Activated CD4-positive, alpha-beta memory T cell treated with anti-CD3 and anti-CD28 coated beads for 36 hours (primary cell): Measurements from ENCODE around the gene EMSY. TPM values are rescaled to one million over a fixed set of nuclear protein-coding genes. Genes with fewer than 3 reads are reported as not detected.
A peak's percentile ranks its signal among the peaks of the same experiment; 100 is the strongest.
"Not testable (repeated sequence)": the region's sequence is repeated elsewhere in the genome, so short reads cannot be mapped to it uniquely, and the experiment has no call there.

ENCODE experiments used
- CTCF ChIA-PET: fragments of 350-600 bp; sonication (Branson Sonifier 250); formaldehyde crosslinking; loops from one replicate; lab custom pipeline; 2021; ENCODE audit warnings: antibody characterized with exemption, inconsistent platforms; lab: Charles Lee
- POLR2A ChIA-PET: fragments of 350-600 bp; sonication (Branson Sonifier 250); formaldehyde crosslinking; loops from one replicate; lab custom pipeline; 2021; ENCODE audit warnings: antibody characterized with exemption; lab: Charles Lee
- DNase-seq: peaks from one replicate; pipeline ENCODE4 v3.0.0-alpha.2; 2020
- H3K27ac Mint-ChIP-seq: one replicate; pipeline ENCODE4 v1.8.0; 2021; ENCODE audit warnings: mixed read lengths
- H3K27me3 Mint-ChIP-seq: one replicate; pipeline ENCODE4 v1.8.0; 2021; ENCODE audit warnings: mixed read lengths
- H3K36me3 Mint-ChIP-seq: one replicate; pipeline ENCODE4 v1.8.0; 2021; ENCODE audit warnings: mixed read lengths
- H3K4me1 Mint-ChIP-seq: one replicate; pipeline ENCODE4 v1.8.0; 2021; ENCODE audit warnings: low read depth, mixed read lengths
- H3K4me3 Mint-ChIP-seq: one replicate; pipeline ENCODE4 v1.8.0; 2021; ENCODE audit warnings: mild to moderate bottlenecking, mixed read lengths
- H3K9me3 Mint-ChIP-seq: one replicate; pipeline ENCODE4 v1.8.0; 2021; ENCODE audit warnings: mixed read lengths
- intact Hi-C: fragments of 100-400 bp; cut with micrococcal nuclease; formaldehyde crosslinking; loops from one replicate; pipeline ENCODE4 v1.15.1; 2023
- total RNA-seq, 2 experiments: library from RNA; stranded (reverse); gene quantifications; one replicate each; pipeline ENCODE4 v1.2.3, GENCODE V29; 2021

Gene EMSY
- total RNA-seq, 2 experiments from 2014 or later: 23.5 to 25.4 TPM

DNA sequence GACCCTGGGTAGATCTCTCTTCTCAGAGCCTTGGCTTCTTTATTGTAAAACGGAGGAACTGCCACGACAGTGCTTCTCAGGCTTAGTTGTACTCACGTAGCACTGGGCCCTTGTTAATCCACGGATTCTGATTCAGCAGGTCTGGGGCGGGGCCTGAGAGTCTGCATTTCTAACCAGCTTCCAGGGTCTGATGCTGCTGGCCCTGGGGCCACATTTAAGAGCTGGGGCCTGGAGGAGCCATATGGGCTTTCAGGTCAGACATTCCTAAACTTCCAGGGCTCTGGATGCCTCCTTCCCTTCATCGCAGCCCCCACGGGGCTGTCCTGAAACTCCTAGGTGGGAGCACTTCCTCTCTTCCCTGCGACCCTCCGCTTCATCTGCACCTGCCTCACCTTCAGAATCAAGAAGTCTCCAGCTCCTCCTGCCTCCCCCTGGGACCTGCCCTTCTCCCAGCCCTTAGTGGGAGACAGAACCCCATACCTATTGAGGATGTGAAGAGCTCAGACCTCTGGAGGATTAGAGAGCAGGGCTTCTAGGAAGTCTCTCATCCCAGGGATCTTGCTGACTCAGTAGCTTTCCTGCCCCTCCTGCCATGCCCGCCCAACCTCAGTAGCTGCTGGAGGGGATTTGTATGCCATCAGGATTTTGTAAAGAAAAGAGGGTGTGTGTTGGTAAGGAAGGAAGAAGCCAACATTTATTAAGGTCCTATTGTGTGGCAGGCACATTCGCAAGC lies 133.3 kb downstream of the EMSY start:
- DNase-seq: no peak
- Mint-ChIP-seq H3K4me3 (no peak overlapping the region), H3K36me3 (no peaks in the 10 kb centered on the region), H3K9me3 (no peaks in the 10 kb centered on the region), H3K27ac (no peak overlapping the region), H3K27me3 (peaks cover 5% of the 10 kb centered on the region), H3K4me1 (no peaks in the 10 kb centered on the region)
- intact Hi-C loops: no loop called here
- POLR2A ChIA-PET: no interaction called here
- CTCF ChIA-PET: interaction anchor here (1.2 kb wide), 1 partner anchor 21 kb away, joined by 4 read pairs; no protein-coding TSS in a partner anchor

DNA sequence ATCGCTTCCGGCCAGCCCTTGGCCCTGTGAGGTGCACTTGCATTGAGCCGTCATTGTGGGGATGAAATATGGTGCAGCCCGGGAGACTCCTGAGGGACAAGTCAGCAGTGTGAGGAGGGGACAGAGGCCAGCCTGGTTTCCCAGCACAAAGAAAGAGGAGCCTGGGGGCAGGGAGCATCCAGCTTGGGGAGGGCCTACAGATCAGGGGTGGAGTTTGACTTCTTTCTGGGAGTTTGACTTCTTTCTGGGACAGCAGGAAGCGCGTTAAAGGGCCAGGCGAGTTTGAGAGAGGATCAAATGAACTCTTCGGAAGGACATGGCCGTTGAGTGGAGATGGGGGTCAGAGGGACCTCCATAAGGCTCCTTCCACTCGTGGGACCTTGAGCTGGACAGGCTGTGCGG lies 133.8 kb downstream of the EMSY start:
- Mint-ChIP-seq H3K27me3 (peaks cover 5% of the 10 kb centered on the region), H3K4me3 (no peak overlapping the region), H3K36me3 (no peaks in the 10 kb centered on the region), H3K27ac (no peak overlapping the region), H3K9me3 (no peaks in the 10 kb centered on the region), H3K4me1 (no peaks in the 10 kb centered on the region)
- ChIA-PET POLR2A (no interaction called here), CTCF (no interaction called here)
- intact Hi-C loops: no loop called here
- DNase-seq: no peak

DNA sequence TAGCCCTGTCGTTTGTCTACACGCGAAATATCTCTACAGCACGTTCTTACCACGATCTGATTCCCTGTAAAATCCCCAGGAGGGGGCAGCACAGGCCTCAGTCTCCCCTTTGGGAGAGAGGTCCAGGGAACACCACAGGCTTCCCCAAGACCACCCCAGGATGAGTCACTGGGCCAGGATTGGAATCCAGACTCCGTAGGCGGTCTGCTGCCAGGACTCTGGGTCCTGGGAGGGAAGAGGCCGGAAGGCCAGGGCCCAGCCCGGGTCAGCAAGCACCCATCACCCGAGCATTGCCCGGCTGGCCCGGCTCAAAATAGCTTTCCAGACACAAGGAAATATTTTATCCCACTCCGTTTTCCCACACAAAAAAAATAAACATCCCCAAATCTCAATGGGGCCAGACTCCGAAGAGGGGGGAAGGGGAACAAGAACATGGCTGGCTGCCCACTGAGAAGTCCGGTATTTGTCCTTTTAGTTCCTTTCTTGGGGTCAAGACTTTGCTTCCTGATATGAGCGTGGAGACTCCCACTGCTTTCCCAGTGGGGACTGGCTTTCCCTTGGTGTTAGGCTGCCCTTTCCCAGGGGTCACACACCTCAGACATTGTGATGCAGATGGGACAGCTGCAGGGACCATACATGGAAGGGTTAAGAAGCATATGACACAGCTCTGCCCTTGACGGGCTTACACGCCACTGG lies 134.4 kb downstream of the EMSY start:
- intact Hi-C loops: no loop called here
- Mint-ChIP-seq H3K4me1 (no peaks in the 10 kb centered on the region), H3K36me3 (no peaks in the 10 kb centered on the region), H3K27ac (no peak overlapping the region), H3K9me3 (no peaks in the 10 kb centered on the region), H3K4me3 (no peak overlapping the region), H3K27me3 (peaks cover 3% of the 10 kb centered on the region)
- ChIA-PET CTCF (no interaction called here), POLR2A (no interaction called here)
- DNase-seq: no peak

DNA sequence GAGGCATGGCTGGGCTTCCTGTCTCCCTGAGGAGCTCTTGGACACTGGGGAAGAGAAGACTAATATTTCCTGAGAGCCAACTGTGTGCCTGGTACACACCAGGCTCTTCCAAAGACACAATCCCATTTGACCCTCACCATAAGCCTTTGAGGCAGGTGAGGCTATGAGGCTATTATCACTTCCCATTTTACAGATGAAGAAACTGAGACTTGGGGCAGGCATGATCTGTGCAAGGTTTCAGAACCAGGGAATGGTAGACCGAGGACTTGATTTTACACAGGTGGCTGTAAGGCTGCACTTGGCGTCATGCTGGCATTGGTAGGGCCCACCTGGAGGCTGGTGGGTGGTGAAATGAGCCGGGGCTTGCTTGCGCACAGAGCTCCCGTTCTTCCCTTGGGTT lies 134.9 kb downstream of the EMSY start:
- Mint-ChIP-seq H3K9me3 (no peaks in the 10 kb centered on the region), H3K36me3 (no peaks in the 10 kb centered on the region), H3K27ac (no peak overlapping the region), H3K4me3 (no peak overlapping the region), H3K27me3 (peaks cover 3% of the 10 kb centered on the region), H3K4me1 (no peaks in the 10 kb centered on the region)
- intact Hi-C loops: no loop called here
- ChIA-PET POLR2A (no interaction called here), CTCF (no interaction called here)
- no peak for DNase-seq

DNA sequence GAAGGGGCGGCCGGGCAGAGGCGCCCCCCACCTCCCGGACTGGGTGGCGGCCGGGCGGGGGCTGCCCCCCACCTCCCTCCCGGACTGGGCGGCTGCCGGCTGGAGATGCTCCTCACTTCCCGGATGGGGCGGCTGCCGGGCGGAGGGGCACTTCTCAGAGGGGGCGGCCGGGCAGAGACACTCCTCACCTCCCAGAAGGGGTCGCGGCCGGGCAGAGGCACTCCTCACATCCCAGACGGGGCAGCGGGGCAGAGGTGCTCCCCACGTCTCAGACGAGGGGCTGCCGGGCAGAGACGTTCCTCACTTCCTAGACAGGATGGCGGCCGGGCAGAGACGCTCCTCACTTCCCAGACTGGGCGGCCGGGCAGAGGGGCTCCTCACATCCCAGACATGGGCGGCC lies 137.7 kb downstream of the EMSY start:
- DNase-seq: not testable (repeated sequence)

DNA sequence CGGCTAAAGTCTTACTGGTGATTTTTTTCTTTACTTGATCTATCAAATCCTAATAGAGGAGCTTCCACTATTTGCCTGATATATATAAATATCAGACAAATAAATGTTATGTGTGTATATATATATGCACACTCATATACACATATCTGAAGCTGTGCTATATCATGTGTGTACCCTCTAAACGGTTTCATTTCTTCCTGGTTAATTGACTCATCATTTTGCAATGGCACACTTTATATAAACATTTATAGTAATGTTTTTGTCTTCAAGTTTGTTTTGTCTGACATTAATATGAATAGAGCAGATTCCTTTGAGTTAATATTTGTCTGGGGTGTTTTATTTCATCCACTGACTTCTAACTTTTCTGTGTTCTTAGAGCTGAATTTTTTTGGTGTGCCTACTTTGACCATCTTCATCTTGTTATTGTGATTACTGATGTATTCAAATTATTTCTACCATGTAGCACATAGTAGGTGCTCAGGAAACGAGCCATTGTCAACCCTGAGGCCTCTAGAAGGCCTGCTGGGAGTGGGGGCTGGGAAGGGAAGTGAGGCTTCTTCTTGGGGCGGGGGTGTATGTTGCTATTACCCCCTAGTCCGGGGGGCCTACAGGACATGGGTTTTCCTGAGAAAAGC lies 143.1 kb downstream of the EMSY start:
- H3K27me3 Mint-ChIP-seq: no peaks in the 10 kb centered on the region
- intact Hi-C loops: loop anchor here (1.0 to 5.0 kb wide), 4 partner anchors 19 to 40 kb away; no protein-coding TSS in a partner anchor
- ChIA-PET CTCF (interaction anchor here (0.7 to 1.4 kb wide), 4 partner anchors 11 to 380 kb away, joined by 3 read pairs; no protein-coding TSS in a partner anchor), POLR2A (interaction anchor here (0.6 to 1.5 kb wide), 6 partner anchors 15 to 764 kb away, joined by 3 to 7 read pairs (median 3); no protein-coding TSS in a partner anchor)
- no peak for DNase-seq
- H3K4me3 Mint-ChIP-seq: no peak overlapping the region
- peaks cover 3% of the 10 kb centered on the region for H3K36me3 Mint-ChIP-seq
- H3K4me1 Mint-ChIP-seq: peaks cover 41% of the 10 kb centered on the region
- peak overlapping the region; percentile 86 for H3K27ac Mint-ChIP-seq
- H3K9me3 Mint-ChIP-seq: no peaks in the 10 kb centered on the region

More for the DNA sequence above, 137.7 kb downstream of the EMSY start:
- H3K9me3 Mint-ChIP-seq, H3K27me3 Mint-ChIP-seq, intact Hi-C loops, H3K36me3 Mint-ChIP-seq, H3K4me1 Mint-ChIP-seq, POLR2A ChIA-PET, CTCF ChIA-PET, H3K4me3 Mint-ChIP-seq, H3K27ac Mint-ChIP-seq: not testable (repeated sequence)

DNA sequence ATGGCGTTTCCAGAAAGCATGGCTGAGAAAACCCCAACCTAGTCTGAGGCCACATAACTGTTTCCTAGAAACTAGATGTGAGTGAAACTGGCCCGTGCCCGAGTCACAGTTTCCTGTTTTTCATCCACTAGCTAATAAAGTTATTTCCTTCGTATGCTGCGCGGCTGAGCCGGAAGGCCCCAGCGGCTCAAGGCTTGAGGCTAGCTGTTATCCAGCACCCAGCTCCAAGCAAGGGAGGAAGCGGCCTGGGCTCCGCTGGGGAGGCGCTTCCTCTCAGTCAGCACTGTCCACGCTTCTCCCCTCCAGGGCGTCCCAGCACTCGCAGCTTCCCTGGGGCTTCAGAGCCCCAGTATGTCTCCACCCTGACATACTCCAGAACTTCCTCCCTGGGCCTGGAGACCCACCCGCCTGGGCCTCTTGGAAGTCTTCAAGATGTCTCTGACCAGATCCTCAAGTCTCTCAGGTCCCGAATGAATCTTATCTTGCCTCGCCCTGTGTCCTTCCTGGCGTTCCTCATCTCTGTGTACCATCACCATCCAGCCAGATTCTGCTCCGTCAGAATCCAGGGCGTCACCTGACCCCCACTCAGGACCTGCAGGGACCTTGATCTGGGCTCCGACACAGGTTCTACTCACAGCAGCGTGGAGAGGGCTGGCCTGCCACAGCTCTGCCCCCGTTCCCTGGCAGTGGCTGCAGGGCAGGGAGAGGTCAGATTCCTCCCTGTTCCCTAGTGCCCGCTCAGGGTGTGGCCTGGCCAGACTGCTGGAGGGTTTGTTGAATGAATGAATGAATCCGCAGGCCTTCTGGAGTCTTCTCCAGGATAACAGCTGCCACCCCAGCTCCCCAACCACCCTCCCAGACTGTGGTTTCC lies 143.9 kb downstream of the EMSY start:
- intact Hi-C loops: loop anchor here (1.0 to 5.0 kb wide), 4 partner anchors 20 to 40 kb away; no protein-coding TSS in a partner anchor
- H3K9me3 Mint-ChIP-seq: no peaks in the 10 kb centered on the region
- peaks cover 42% of the 10 kb centered on the region for H3K4me1 Mint-ChIP-seq
- CTCF ChIA-PET: interaction anchor here (1.1 to 1.4 kb wide), 3 partner anchors 10 to 134 kb away, joined by 3 read pairs; no protein-coding TSS in a partner anchor
- peak overlapping the region; percentile 86 for H3K27ac Mint-ChIP-seq
- H3K36me3 Mint-ChIP-seq: peaks cover 4% of the 10 kb centered on the region
- POLR2A ChIA-PET: interaction anchor here (0.9 to 1.5 kb wide), 5 partner anchors 16 to 142 kb away, joined by 3 to 7 read pairs (median 3); no protein-coding TSS in a partner anchor
- H3K27me3 Mint-ChIP-seq: no peaks in the 10 kb centered on the region
- H3K4me3 Mint-ChIP-seq: no peak overlapping the region
- peak; percentile 84 for DNase-seq

DNA sequence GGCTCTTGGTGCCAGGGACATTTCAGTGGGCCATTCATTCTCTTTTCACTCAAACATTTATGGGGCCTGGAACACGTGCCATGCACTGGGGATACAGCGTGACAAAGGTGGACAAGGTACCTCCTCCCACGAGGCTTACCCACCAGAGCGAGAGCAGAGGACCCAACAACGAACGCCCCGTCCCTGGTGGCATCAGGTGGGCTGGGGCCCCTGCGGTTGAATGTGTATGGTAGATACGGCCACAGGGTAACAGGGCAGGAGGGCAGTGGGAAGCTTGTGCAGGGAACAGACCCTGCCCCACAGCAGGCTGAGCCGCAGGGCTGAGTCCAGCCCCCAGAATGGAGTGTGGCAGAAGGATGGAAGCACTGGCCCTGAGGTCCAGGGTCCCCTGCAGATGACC lies 144.7 kb downstream of the EMSY start:
- DNase-seq: no peak
- no peaks in the 10 kb centered on the region for H3K9me3 Mint-ChIP-seq
- H3K4me1 Mint-ChIP-seq: peaks cover 44% of the 10 kb centered on the region
- intact Hi-C loops: loop anchor here (2.0 to 5.0 kb wide), 2 partner anchors 21 to 37 kb away; no protein-coding TSS in a partner anchor
- POLR2A ChIA-PET: no interaction called here
- CTCF ChIA-PET: interaction anchor here (1.4 kb wide), 1 partner anchor 133 kb away, joined by 3 read pairs; no protein-coding TSS in a partner anchor
- H3K27me3 Mint-ChIP-seq: no peaks in the 10 kb centered on the region
- no peak overlapping the region for H3K4me3 Mint-ChIP-seq
- H3K27ac Mint-ChIP-seq: peak overlapping the region; percentile 86
- H3K36me3 Mint-ChIP-seq: peaks cover 4% of the 10 kb centered on the region

DNA sequence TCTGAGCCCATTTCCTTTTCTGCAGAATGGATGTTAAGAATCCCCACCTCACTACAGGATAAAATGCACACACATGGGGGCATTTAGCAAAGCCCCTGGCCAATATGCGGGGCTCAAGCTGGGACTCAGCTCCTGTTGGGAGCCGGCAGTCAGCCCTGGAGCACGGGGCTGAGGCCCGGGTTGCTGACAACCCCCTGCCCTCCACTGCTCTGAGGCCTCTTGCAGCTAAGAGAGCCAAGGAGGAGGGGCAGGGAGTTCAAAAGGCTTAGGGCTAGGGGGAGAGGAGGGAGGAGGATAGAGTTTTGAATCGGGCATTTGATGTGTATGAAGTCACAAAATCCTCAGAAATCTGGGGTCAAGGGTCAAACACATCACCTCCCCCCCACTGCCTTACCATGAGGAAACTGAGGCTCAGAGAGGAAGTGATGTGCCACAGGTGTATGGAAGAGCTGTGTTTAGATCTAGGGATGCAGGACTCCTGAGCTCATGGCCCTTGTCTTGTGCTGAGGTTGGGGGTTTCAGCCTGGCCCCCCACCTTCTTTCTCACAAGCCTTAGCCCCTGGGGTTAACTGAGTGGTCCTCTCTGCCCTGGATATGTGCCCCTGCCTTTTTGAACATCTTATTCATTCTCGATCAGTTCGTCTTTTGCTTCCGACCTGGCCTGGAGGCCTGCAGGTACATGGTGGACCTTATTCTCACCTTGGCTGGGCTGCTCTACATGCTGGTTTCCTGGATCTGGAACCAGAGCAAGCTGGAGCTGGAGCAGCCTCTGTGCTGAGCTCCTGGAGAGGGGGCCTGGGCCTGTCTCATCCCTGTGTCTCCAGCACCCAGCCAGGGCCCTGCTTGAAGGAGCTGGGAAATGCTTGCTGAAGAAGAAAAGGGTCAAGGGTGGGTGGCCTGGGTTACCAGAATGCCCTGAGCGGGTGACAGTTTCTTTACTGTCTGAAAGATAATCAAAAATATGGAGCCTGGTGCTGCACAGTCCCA lies 145.4 kb downstream of the EMSY start:
- Mint-ChIP-seq H3K4me1 (peaks cover 51% of the 10 kb centered on the region), H3K9me3 (peaks cover 2% of the 10 kb centered on the region), H3K27me3 (no peaks in the 10 kb centered on the region), H3K27ac (peak overlapping the region; percentile 86), H3K36me3 (peaks cover 4% of the 10 kb centered on the region), H3K4me3 (no peak overlapping the region)
- DNase-seq: no peak
- ChIA-PET CTCF (no interaction called here), POLR2A (no interaction called here)
- intact Hi-C loops: loop anchor here (2.0 to 5.0 kb wide), 2 partner anchors 21 to 38 kb away; no protein-coding TSS in a partner anchor

DNA sequence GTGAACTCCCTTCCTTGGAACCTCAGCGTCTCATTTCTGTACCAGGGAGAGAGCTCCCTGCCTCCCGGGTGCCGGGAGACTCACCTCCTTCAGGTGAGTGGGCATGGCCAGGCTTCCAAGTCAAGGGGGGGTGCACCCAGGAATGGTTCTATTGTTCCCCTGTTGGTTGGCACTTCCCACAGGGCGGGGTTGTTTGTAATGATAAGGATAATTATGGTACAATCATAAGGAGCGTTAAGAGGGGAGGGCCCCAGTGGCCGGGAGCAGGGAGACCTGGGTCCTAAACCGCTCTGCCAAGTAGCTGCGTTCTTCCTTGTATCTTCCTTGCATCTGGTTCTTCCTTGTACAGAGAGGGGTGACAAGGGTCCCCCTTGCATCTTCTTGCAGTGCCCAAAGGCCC lies 146.6 kb downstream of the EMSY start:
- Mint-ChIP-seq H3K36me3 (peaks cover 4% of the 10 kb centered on the region), H3K4me1 (peaks cover 51% of the 10 kb centered on the region), H3K4me3 (no peak overlapping the region), H3K27me3 (no peaks in the 10 kb centered on the region), H3K9me3 (peaks cover 2% of the 10 kb centered on the region), H3K27ac (no peak overlapping the region)
- DNase-seq: no peak
- intact Hi-C loops: no loop called here
- ChIA-PET POLR2A (no interaction called here), CTCF (no interaction called here)
